ENCODE measurements around the gene POLR2L. TPM values are rescaled to one million over a fixed set of nuclear protein-coding genes. Genes with fewer than 3 reads are reported as not detected.

The POLR2L gene
- total and polyA plus RNA-seq, 2 of the 13 experiments (the other 11 are each of a cell fraction or from before 2014, with no cell fraction given), result 104 to 114 TPM

- TF ChIP-seq ZNF687 (CRISPR knock-in tag; IDR thresholded peaks at IDR 0.05), result 0 out of 2 replicates have a peak, but pooled peaks have one; percentile 18
- no peak for TF ChIP-seq ZNF224 (CRISPR knock-in tag; IDR thresholded peaks at IDR 0.05)
- TF ChIP-seq FOXA1 (IDR thresholded peaks at IDR 0.05), result no peak
- TF ChIP-seq FOXA1 (CRISPR knock-in tag; IDR thresholded peaks at IDR 0.05), result no peak
- 0 out of 2 replicates have a peak, but pooled peaks have one; percentile 8 for TF ChIP-seq PHF21A (CRISPR knock-in tag; IDR thresholded peaks at IDR 0.05)
- TF ChIP-seq SKI (IDR thresholded peaks at IDR 0.05; ENCODE audit: partially characterized antibody), result no peak
- TF ChIP-seq SOX13 (IDR thresholded peaks at IDR 0.05), result no peak
- no peak for TF ChIP-seq SOX13 (CRISPR knock-in tag; conservative IDR thresholded peaks at IDR 0.05 in 1 of 2, IDR thresholded peaks at IDR 0.05 in 1 of 2)
- TF ChIP-seq ZNF264 (CRISPR knock-in tag; IDR thresholded peaks at IDR 0.05), result 0 out of 2 replicates have a peak, but pooled peaks have one; percentile 28
- no peak for TF ChIP-seq HIVEP1 (CRISPR knock-in tag; IDR thresholded peaks at IDR 0.05)
- TF ChIP-seq ZNF646 (CRISPR knock-in tag; IDR thresholded peaks at IDR 0.05), result no peak
- no peak for TF ChIP-seq MAF1 (CRISPR knock-in tag; IDR thresholded peaks at IDR 0.05; ENCODE audit: borderline replicate concordance)
- peak; percentile 31; the same call in 1 of the 2 replicates for TF ChIP-seq EEA1 (CRISPR knock-in tag; IDR thresholded peaks at IDR 0.05; ENCODE audit: borderline replicate concordance)
- TF ChIP-seq ZNF253 (CRISPR knock-in tag; IDR thresholded peaks at IDR 0.05; ENCODE audit: borderline replicate concordance), result no peak
- TF ChIP-seq ZNF552 (CRISPR knock-in tag; IDR thresholded peaks at IDR 0.05; ENCODE audit: borderline replicate concordance), result no peak
- TF ChIP-seq ZNF576 (CRISPR knock-in tag; IDR thresholded peaks at IDR 0.05), result no peak
- no peak for TF ChIP-seq RARA (CRISPR knock-in tag; IDR thresholded peaks at IDR 0.05)
These were observed 22.2 kb downstream of the POLR2L start (continued) for GRCh38 chr11:819943-820649.
